HS-5 (cell line): Measurements from ENCODE around the gene LY86.

Experiments
- DNase-seq: peaks from one replicate; pipeline ENCODE4 v3.0.0-alpha.2; 2012; ENCODE audit warnings: low read depth

The LY86 gene

DNA sequence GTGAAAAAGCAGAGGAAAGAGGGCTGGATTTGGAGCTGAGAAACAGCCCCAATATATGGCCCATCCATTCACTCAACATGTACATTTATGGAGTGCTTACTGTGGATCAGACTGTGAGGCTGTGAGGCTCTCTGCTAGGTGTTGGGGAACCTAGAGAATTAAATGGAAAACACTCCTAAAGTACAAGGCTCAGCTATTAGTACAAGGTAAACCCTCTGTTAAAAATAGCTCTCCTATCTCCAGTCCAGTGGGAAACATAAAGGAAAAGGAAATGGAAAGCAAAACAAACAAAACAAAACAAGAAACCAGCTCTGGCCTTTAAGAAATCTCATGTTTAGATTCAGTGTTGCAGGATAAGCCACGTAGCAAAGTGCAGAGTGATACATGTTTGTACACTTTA, 35.0 kb downstream of the LY86 start:
- no peak for DNase-seq

DNA sequence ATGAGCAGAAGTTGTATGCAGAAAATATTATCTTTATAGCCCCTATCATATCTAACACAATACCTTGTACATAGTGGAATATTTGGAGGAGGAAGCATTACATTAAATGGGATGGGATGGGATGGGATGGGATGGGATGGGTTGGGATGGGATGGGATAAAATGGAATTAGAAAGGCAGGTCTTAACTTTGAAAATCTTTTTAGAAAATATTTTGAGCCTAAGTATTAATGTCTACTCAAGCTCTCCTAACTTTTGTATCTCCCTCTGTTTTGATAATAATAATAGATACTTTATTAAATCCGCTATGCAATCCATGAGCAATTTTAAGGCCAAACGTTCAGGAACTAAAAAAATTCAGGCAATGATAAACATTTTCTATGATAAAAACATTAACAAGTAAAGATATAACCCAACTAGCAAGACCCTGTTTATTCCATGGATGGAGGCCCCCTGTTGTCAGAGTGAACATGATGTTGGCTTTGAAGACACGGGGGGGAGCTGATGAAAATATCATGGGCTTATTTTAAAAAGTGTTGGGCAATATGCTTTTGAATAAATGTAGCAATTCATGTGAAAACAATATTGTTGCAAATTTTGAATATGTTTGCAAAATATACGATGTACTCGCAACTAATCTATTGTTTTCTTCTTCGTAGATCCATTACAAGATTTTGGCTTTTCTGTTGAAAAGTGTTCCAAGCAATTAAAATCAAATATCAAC, 35.9 kb downstream of the LY86 start:
- no peak for DNase-seq

GRCh38 chr6:6626187-6626586, 37.7 kb downstream of the LY86 start:
- DNase-seq = no peak

DNA sequence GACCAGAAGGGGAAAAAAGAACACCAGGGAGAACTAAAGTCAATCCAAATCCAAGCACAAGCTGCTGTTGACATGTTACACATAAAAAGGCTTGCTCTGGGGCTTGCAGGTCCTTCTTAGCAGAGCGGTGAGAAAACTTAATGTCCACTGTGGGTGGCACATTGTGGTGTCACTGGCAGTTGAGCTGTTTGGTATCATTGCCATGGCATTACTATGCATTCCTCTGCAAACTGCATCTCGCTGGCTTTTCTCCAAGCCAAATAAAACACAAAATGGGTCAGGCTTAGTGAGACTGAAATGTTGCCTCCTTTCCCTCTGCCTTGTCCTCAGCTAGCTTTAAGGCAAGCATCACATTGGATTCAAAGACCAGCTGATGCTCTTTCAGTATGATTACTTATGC, 40.9 kb downstream of the LY86 start:
- no peak for DNase-seq

DNA sequence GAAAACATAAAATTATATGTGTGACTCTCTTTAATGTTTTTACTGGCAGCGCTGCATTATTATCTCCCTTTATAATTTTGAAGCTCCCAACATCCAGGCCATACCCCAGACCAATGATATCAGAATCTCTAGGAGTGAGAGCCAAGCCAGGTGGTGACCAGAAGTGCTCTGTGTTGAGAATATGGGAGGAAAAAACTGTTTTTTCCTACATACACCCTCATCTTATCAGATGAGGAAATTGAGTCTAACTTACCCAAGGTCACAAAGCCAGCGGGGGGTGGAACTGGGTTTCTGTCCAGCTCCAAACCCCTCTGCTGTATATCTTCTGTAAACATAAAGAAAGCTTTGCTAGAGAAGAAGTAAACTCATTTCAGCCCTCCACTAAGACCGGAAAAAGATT, 42.5 kb downstream of the LY86 start:
- DNase-seq = no peak

GRCh38 chr6:6631534-6632276, 43.2 kb downstream of the LY86 start:
- DNase-seq = peak; percentile 45

- DNase-seq = no peak
Measured at GRCh38 chr6:6633898-6634734, 45.6 kb downstream of the LY86 start.

DNA sequence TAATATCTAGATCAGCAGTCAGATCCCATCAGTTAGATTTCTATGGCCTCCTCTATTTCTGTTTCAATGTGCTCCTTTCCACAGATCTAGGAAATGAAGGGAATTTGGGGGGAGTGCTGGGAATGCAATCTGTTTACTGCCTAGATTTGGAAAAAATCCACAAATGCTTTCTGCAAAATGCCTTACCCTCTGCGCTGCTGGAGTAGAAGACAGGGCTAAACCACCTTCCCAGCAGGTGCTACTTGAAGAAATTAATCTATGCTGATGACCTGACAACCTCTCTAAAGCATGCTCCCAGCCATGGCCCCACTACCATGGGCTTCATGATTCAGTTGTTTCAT, 46.2 kb downstream of the LY86 start:
- no peak for DNase-seq

DNA sequence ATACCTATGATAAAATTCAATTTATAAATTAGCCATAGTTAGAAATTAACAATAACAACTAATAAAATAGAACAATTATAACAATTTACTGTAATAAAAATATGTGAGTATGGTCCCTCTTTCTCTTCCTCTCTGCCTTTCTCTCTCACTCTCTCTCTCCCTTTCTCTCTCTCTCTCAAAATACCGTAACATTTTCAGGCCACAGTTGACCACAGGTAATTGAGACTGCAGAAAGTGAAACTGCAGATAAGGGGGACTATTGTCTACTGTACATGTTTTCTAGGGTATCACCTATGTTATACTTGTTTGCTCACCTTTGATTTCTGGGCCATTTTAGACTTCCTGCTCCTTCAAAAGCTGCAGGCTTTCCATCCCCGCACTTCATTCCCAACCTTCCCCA, 46.8 kb downstream of the LY86 start:
- DNase-seq = no peak

GRCh38 chr6:6635869-6636268, 47.3 kb downstream of the LY86 start:
- DNase-seq = no peak

- no peak for DNase-seq
Measured at GRCh38 chr6:6639572-6639971, 51.1 kb downstream of the LY86 start.

DNA sequence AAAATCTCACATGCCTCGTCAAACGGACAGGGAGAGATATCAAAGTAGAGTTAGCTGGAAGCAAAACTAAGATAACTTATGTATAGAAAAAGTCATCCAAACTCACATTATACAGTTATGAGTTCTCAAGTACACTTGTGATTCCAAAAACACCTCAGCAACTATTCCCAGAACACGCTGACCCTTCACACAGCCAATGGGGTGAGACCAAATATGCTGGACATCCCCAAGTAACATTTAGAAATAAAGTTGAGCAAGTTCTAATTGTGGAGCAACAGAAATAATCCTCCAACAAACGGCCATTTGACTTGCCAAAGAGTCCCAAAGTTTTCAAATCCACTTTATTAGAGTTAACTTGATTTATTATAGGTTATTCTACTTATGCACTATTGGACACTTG, 52.4 kb downstream of the LY86 start:
- DNase-seq = no peak

GRCh38 chr6:6643398-6643797, 54.9 kb downstream of the LY86 start:
- no peak for DNase-seq

GRCh38 chr6:6645261-6645917, 56.9 kb downstream of the LY86 start:
- DNase-seq = no peak

DNA sequence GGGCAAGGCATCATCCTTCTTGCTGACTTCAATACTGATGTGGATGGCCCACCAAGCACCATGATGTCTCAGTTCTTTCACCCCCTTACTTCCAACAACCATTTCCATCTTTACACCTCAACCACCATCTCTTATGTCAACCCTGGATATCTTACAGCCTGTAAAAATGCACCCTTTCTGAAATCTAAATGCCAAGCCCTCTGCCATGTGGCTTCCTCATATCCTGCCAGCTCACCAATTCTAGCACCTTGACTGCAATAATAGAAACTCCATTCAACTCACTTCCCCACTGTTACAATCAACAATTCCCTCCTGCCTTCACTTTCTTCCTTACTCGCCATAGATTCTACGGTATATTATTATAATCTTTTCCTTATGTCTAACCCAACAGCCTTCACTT, 57.9 kb downstream of the LY86 start:
- DNase-seq = no peak

DNA sequence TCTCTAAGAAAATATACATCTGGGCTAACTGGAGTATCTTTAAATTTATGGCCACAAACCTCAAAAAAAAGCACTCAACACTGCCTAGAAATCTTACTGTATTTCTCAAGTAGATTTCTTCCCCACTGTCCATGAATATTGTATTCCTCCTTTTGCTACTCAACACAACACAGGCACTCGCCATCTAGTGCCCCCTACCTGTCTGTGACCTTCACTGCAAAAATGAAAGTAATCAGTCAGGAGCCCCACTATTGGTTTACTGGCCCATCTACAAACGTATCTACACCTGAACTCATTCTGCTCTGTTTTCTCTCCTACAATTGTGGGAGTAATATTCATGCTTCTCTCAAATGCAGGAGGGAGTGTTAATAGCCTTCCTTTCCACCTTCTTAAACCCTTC, 58.3 kb downstream of the LY86 start:
- no peak for DNase-seq

GRCh38 chr6:6648692-6649343, 60.3 kb downstream of the LY86 start:
- DNase-seq = no peak

DNA sequence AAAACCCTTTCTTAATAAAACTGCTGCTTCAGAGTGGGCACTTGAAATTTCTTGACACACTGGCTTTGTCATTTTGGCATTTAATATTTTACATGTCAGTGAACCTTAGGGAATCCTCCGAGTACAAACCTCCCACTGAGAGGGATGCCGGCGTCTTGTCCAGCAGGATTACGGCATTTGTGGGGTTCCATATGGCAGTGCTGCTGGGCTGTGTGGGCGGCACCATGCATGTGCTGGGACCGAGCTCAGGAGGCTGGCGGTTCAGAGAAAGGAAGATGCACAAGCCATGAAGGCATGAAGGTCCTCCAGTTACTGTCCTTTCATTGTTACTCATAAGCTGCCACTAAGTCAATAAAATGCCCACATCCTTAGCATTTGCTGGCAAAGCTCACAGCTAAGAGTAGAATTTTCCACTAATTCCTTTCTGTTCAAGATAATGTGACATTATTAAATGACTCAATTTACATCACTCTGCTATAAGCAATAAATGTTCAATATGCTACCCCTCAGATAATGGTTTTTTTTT, 61.4 kb downstream of the LY86 start:
- DNase-seq = no peak

- no peak for DNase-seq
Measured at GRCh38 chr6:6650839-6651238, 62.3 kb downstream of the LY86 start.

- DNase-seq = no peak
Measured at GRCh38 chr6:6651335-6651734, 62.8 kb downstream of the LY86 start.

- no peak for DNase-seq
Measured at GRCh38 chr6:6652932-6653331, 64.4 kb downstream of the LY86 start.
